Measurements from ENCODE around the gene CFAP57.

The CFAP57 gene

DNA sequence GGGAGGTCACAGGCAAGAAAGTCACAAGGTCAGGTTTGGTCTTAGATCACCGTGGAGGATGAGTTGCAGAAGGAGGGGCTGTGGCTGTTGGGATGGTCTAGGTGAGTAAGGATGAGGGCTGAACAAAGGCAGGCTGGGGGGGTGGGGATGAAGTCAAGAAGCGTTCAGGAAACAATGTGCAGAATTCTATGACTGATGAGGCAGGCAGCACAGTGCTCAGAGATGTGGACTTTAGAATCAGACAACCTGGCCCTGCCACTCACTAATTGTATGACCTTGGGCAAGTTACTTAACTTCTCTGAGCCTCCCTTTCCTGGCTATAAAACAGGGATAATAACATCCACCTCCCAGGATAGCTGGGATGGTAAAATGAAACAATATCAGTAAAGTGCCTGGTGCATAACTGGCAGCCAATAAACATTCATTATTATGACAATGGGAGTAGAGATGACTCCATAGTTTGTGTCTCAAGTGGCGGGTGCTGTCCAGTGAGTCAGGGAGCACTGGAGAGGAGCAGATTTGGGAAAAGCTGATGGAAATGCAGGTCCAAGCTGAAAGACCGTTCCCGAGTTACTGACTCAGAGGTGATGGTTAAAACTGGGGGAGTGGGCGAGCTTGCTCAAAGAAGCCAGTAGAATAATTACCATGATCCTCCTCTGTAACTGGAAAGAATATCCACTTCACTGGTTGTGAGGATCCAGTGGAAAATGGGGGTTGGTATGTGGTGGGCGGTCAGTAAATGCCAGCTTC is 130.8 kb downstream of the CFAP57 start:
- DNase-seq, result no peak

DNA sequence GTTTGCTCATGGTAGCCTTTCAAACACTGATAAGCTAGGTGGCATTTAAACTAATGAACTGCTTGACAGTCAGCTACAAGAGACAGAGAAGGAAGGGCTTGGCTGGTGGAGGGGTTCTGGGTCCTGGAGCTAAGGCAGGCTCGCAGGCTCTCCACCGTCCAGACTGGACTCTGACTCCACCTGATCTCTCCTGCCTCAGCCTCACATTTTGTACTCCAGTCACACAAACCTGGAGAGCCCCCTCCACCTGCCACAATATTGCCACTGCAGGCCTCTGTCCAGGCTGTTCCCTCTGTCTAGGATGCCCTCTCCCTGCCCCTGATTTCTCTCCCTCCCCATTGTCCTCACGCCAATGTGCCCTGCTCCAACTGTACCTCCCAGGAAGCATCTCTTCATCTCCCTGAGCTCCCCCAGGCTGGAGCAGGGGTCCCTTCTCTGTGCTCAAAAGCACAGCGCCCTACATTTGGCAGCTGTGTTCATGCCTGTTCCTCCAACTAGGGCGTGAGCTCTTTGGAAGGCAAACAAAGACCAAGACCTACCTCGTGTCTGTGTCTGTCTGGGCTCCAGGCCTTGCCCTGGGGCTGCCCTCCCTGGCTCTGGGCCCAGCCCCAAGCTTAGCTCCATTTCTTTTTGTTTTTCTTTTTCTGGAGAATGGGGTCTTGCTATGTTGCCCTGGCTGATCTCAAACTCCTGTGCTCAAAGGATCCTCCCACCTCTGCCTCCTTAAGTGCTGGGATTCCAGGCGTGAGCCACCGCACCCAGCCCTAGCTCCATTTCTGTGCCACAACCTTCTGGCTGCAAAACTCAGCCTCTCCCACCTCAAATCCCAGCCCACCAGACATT is 131.6 kb downstream of the CFAP57 start:
- no peak for DNase-seq

All from Kasumi-1 (cell line).